Upper lobe of right lung (tissue), 1 donor: ENCODE data around the gene RTTN. TPM values are rescaled to one million over a fixed set of nuclear protein-coding genes. Genes with fewer than 3 reads are reported as not detected.

Experiments used
- ATAC-seq: fragments of 200-7000 bp; cut with Tn5 transposase; one replicate; pipeline ENCODE4 v1.9.1; 2020; ENCODE audit warnings: mild to moderate bottlenecking, moderate library complexity
- DNase-seq: peaks from one replicate; pipeline ENCODE4 v3.0.0-alpha.2; 2020
- H3K27ac ChIP-seq: fragments of 200-600 bp; one replicate; pipeline ENCODE4 v1.8.0; 2022
- H3K27me3 ChIP-seq: fragments of 200-600 bp; one replicate; pipeline ENCODE4 v1.8.0; 2022; ENCODE audit warnings: mild to moderate bottlenecking
- H3K36me3 ChIP-seq: fragments of 200-600 bp; one replicate; pipeline ENCODE4 v1.8.0; 2022
- H3K4me1 ChIP-seq: fragments of 200-600 bp; one replicate; pipeline ENCODE4 v1.8.0; 2022
- H3K4me3 ChIP-seq: fragments of 200-600 bp; one replicate; pipeline ENCODE4 v1.8.0; 2022; ENCODE audit warnings: mild to moderate bottlenecking
- H3K9me3 ChIP-seq: fragments of 200-600 bp; one replicate; pipeline ENCODE4 v1.8.0; 2022
- intact Hi-C: fragments of 100-400 bp; cut with DNase I; formaldehyde crosslinking; loops from one replicate; pipeline ENCODE4 v1.11.0; 2022
- total RNA-seq: library from RNA; stranded (reverse); fragmentation: NEBNext Ultra II Directional; extraction: Animal tissue kit (Norgen Biotek cat#: 25700); gene quantifications from one replicate; pipeline ENCODE4 v1.2.1, GENCODE V29; 2021
- TF ChIP-seq, protein P1 (sequence below): fragments of 200-600 bp; IDR thresholded peaks from one replicate; pipeline ENCODE4 v1.8.0; 2022; ENCODE audit warnings: antibody characterized with exemption
- donor health status: DM: no; HTN: yes; CAD: no; lungs with severe emphysema.

RTTN gene
- total RNA-seq, 1 donor from 2014 or later = 13.0 TPM

DNA sequence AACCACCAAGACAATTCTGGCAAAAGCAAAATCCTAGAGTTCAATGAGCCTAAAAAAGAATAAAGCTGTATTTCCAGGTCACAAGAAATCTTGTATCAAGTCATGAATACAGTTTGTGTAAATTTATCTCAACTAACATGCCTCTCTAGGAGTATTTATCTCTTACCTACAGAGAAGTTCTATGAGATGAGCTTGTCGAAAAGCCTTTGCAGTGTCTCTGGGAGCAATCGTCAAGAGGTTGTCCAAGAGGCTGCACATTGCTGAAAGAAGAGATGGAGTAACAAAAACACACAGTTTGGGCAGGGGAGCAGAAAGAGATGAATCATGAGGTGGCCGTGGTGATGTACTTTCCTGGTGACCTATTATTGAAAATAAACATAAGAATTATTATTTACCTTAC lies 145.8 kb downstream of the RTTN start:
- TF ChIP-seq, protein P1, sequence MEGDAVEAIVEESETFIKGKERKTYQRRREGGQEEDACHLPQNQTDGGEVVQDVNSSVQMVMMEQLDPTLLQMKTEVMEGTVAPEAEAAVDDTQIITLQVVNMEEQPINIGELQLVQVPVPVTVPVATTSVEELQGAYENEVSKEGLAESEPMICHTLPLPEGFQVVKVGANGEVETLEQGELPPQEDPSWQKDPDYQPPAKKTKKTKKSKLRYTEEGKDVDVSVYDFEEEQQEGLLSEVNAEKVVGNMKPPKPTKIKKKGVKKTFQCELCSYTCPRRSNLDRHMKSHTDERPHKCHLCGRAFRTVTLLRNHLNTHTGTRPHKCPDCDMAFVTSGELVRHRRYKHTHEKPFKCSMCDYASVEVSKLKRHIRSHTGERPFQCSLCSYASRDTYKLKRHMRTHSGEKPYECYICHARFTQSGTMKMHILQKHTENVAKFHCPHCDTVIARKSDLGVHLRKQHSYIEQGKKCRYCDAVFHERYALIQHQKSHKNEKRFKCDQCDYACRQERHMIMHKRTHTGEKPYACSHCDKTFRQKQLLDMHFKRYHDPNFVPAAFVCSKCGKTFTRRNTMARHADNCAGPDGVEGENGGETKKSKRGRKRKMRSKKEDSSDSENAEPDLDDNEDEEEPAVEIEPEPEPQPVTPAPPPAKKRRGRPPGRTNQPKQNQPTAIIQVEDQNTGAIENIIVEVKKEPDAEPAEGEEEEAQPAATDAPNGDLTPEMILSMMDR = no peak
- intact Hi-C loops = no loop called here
- Histone ChIP-seq H3K27ac (no peak overlapping the region), H3K4me3 (no peak overlapping the region), H3K36me3 (peaks cover 20% of the 10 kb centered on the region), H3K9me3 (no peaks in the 10 kb centered on the region), H3K4me1 (no peaks in the 10 kb centered on the region), H3K27me3 (no peaks in the 10 kb centered on the region)
- ATAC-seq = no peak
- DNase-seq = no peak

DNA sequence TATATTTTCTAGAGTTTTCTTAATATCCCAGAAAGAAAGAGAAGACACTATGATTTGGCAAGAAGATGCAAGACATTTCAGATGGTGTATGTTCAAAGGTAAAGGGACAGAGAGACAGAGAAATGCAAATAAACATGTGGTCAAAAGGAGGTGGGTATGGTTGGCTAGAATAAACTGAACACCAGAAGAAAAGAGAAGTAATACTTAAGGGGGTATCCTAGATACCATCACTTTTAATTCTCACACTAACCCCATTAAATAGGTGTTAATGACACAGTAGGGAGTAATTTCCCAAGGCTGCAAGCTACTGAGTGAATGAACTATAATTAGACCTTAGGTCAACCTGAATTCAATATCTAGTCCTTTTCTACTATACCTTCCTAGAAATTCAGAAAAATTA lies 146.6 kb downstream of the RTTN start:
- Histone ChIP-seq H3K27ac (no peak overlapping the region), H3K4me1 (no peaks in the 10 kb centered on the region), H3K36me3 (peaks cover 20% of the 10 kb centered on the region), H3K4me3 (no peak overlapping the region), H3K9me3 (no peaks in the 10 kb centered on the region), H3K27me3 (no peaks in the 10 kb centered on the region)
- ATAC-seq = no peak
- intact Hi-C loops = no loop called here
- TF ChIP-seq, protein P1 = no peak
- no peak for DNase-seq

GRCh38 chr18:70047931-70048603 lies 157.4 kb downstream of the RTTN start:
- Histone ChIP-seq H3K27me3 (no peaks in the 10 kb centered on the region), H3K4me1 (no peaks in the 10 kb centered on the region), H3K36me3 (no peaks in the 10 kb centered on the region), H3K4me3 (no peak overlapping the region), H3K27ac (no peak overlapping the region), H3K9me3 (no peaks in the 10 kb centered on the region)
- no peak for DNase-seq
- ATAC-seq = peak; percentile 60
- intact Hi-C loops = no loop called here
- TF ChIP-seq, protein P1 = no peak

GRCh38 chr18:70046796-70047195 lies 158.7 kb downstream of the RTTN start:
- no peaks in the 10 kb centered on the region for H3K4me1 ChIP-seq
- no peaks in the 10 kb centered on the region for H3K27me3 ChIP-seq
- DNase-seq (no peak), ATAC-seq (no peak)
- H3K9me3 ChIP-seq = no peaks in the 10 kb centered on the region
- no peaks in the 10 kb centered on the region for H3K36me3 ChIP-seq
- no peak overlapping the region for H3K4me3 ChIP-seq
- TF ChIP-seq, protein P1 = no peak
- H3K27ac ChIP-seq = no peak overlapping the region
- intact Hi-C loops = no loop called here

GRCh38 chr18:70046207-70046606 lies 159.3 kb downstream of the RTTN start:
- ATAC-seq (no peak), DNase-seq (no peak)
- H3K4me3 ChIP-seq = no peak overlapping the region
- H3K27ac ChIP-seq = no peak overlapping the region
- H3K36me3 ChIP-seq = no peaks in the 10 kb centered on the region
- no peaks in the 10 kb centered on the region for H3K9me3 ChIP-seq
- intact Hi-C loops = no loop called here
- TF ChIP-seq, protein P1 = no peak
- H3K4me1 ChIP-seq = no peaks in the 10 kb centered on the region
- H3K27me3 ChIP-seq = no peaks in the 10 kb centered on the region

DNA sequence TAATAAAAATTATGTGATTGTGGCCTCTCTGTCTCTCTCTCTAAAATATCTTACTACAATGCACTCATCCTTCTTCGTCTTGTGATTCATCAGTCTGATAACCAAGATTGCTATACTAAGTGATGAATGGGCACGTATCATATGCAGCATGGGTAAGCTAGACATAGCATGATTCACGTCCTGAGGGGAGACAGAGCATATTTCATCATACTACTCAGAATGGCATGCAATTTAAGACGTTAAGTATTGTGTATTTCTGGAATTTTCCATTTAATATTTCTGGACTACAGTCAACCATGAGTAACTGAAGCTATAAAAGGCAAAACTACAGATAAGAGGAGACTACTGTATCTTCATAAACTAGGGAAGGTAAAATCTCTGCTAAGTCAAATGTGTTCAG lies 160.9 kb downstream of the RTTN start:
- no peak for ATAC-seq
- Histone ChIP-seq H3K27ac (no peak overlapping the region), H3K27me3 (no peaks in the 10 kb centered on the region), H3K4me1 (no peaks in the 10 kb centered on the region), H3K9me3 (no peaks in the 10 kb centered on the region), H3K4me3 (no peak overlapping the region), H3K36me3 (no peaks in the 10 kb centered on the region)
- TF ChIP-seq, protein P1 = no peak
- DNase-seq = no peak
- intact Hi-C loops = no loop called here
